ENCODE results near the gene ABITRAM. TPM values are rescaled to one million over a fixed set of nuclear protein-coding genes. Genes with fewer than 3 reads are reported as not detected.

ABITRAM gene
- total and polyA plus RNA-seq, 2 donors (not counting 3 experiments of a cell fraction or from before 2014, with no cell fraction given) = 8.8 to 10.6 TPM

DNA sequence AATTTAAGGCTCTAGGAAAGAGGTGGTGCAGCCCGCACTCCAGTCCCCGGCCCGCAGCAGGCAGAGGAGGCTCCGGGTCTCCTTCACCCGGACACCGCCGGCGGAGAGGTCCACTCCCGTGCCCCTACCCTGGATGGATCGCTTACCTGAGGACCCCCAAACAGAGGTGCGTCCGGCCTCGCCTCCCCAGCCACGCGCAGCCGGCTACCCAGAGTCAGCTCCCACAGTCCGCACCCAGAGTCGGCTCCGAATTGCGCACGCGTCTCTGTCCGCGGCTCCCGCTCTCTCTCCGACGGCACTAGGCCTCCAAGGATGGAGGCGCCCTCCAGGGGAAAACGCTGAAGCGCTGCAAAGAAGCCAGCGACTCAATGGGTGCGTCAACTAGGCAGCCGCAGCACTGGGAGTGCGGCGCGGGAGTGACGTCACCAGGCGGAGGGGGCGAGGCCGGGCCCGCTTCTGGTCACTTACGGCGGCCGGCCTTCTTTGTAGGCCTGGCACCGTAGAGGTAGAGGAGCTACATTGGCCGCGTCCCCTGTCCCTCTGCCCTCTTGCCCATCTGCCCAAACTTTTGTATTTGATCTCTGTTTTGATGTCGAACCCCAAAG lies 380 bp upstream of the ABITRAM start, which contains the start of gene ELP1:
Gene ELP1 (minus strand): TSS at position 407 of the 605 bp plus-strand sequence. CDS start 2,978 bp downstream, outside the sequence.
- peak within 1 kb of the TSS; percentile 86 for H3K4me2 ChIP-seq (ENCODE audit: insufficient read depth, low read length)
- peak within 1 kb of the TSS; percentile 28 for H2AFZ ChIP-seq (ENCODE audit: low read depth, low read length)
- H4K20me1 ChIP-seq (replicated peaks; ENCODE audit: control insufficient read depth, extremely low read depth, insufficient read depth, low read length) = no peaks in the 10 kb centered on the region
- H3K79me2 ChIP-seq (ENCODE audit: control insufficient read depth, insufficient read depth, low read length) = peaks cover 13% of the 10 kb centered on the region
- intact Hi-C loops (cut with micrococcal nuclease) = loop anchor here (1.0 to 10.0 kb wide), 5 partner anchors 8 to 391 kb away; partner anchors contain the start of genes CTNNAL1 and EPB41L4B
- CTCF ChIA-PET = interaction anchor here (1.0 to 1.4 kb wide), 2 partner anchors 10 to 20 kb away, joined by 3 to 9 read pairs; no protein-coding TSS in a partner anchor
- no peaks in the 10 kb centered on the region for H3K9me1 ChIP-seq (replicated peaks; ENCODE audit: control insufficient read depth, extremely low read depth, insufficient read depth, low read length)
- H3K36me3 ChIP-seq (ENCODE audit: control insufficient read depth in 2 of 2, extremely low read depth in 1 of 2, insufficient read depth in 2 of 2, low read length in 2 of 2) = no peaks in the 10 kb centered on the region
- H3K4me1 ChIP-seq (ENCODE audit: control insufficient read depth, extremely low read depth, insufficient read depth, low read length) = peaks cover 10% of the 10 kb centered on the region
- H3K27me3 ChIP-seq (ENCODE audit: control insufficient read depth in 2 of 2, insufficient read depth in 2 of 2, low read length in 2 of 2) = no peaks in the 10 kb centered on the region
- DNase-seq (ENCODE audit: low read depth, low spot score) (peak; percentile 94), FAIRE-seq (peak; percentile 94)
- BruUV-seq (replicated peaks) = no TSS peak
- peak within 1 kb of the TSS; percentile 47 for H3K27ac ChIP-seq (ENCODE audit: insufficient read depth, low read depth, low read length)
- peak within 1 kb of the TSS; percentile 11 to 74 (median 66) for H3K4me3 ChIP-seq (replicated peaks in 1 of 3; ENCODE audit: insufficient read depth in 1 of 3, low read depth in 1 of 3, low read length in 3 of 3)
- no peak for TF ChIP-seq EZH2 (IDR thresholded peaks at IDR 0.05; ENCODE audit: borderline replicate concordance, low read depth, low read length, severe bottlenecking)
- no peak for TF ChIP-seq GATA2 (IDR thresholded peaks at IDR 0.05; ENCODE audit: insufficient read depth, insufficient read length, low read depth, low read length)
- TF ChIP-seq POLR2AphosphoS5 (IDR thresholded peaks at IDR 0.05; ENCODE audit: insufficient read depth, low read depth, low read length) = peak; percentile 13
- peak; percentile 59 for TF ChIP-seq JUN (IDR thresholded peaks at IDR 0.05; ENCODE audit: borderline replicate concordance, insufficient read depth, insufficient read length, low read depth)
- TF ChIP-seq FOS (IDR thresholded peaks at IDR 0.05; ENCODE audit: borderline replicate concordance, insufficient read depth, low read length) = peak; percentile 34
- TF ChIP-seq, protein P1, sequence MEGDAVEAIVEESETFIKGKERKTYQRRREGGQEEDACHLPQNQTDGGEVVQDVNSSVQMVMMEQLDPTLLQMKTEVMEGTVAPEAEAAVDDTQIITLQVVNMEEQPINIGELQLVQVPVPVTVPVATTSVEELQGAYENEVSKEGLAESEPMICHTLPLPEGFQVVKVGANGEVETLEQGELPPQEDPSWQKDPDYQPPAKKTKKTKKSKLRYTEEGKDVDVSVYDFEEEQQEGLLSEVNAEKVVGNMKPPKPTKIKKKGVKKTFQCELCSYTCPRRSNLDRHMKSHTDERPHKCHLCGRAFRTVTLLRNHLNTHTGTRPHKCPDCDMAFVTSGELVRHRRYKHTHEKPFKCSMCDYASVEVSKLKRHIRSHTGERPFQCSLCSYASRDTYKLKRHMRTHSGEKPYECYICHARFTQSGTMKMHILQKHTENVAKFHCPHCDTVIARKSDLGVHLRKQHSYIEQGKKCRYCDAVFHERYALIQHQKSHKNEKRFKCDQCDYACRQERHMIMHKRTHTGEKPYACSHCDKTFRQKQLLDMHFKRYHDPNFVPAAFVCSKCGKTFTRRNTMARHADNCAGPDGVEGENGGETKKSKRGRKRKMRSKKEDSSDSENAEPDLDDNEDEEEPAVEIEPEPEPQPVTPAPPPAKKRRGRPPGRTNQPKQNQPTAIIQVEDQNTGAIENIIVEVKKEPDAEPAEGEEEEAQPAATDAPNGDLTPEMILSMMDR (IDR thresholded peaks at IDR 0.05; ENCODE audit: extremely low read depth in 1 of 2, insufficient read depth in 1 of 2, low read depth in 1 of 2, low read length in 2 of 2) = peak; percentile 12 to 46
- TF ChIP-seq MAX (IDR thresholded peaks at IDR 0.05; ENCODE audit: insufficient read depth, insufficient read length) = peak; percentile 38
- dilution Hi-C loops (cut with MboI; ENCODE audit: extremely low pct_ligation_motif_present, low sequenced_read_pairs) = no loop called here
- peak within 1 kb of the TSS; percentile 44 for H3K9ac ChIP-seq (replicated peaks; ENCODE audit: extremely low read depth, insufficient read depth, low read length)
- POLR2A ChIA-PET = no interaction called here
- no peaks in the 10 kb centered on the region for H3K9me3 ChIP-seq (replicated peaks; ENCODE audit: control insufficient read depth, insufficient read depth, low read length)
